Measurements from ENCODE around the gene CD86.
"Not testable (repeated sequence)": the region's sequence is repeated elsewhere in the genome, so short reads cannot be mapped to it uniquely, and the experiment has no call there.

Gene CD86

GRCh38 chr3:122030381-122031122, 24.6 kb upstream of the CD86 start:
- Histone ChIP-seq H3K4me3 (ENCODE audit: low read depth, low read length) (no peak overlapping the region), H3K4me1 (no peaks in the 10 kb centered on the region), H3K9ac (no peak overlapping the region), H3K4me2 (ENCODE audit: low read length) (no peak overlapping the region), H3K27ac (no peak overlapping the region), H3K27me3 (ENCODE audit: control insufficient read depth, insufficient read depth, low read length) (no peaks in the 10 kb centered on the region), H3K79me2 (no peaks in the 10 kb centered on the region), H3K36me3 (ENCODE audit: control insufficient read depth, insufficient read depth, low read length) (no peaks in the 10 kb centered on the region), H2AFZ (no peak overlapping the region), H3K9me3 (ENCODE audit: control insufficient read depth, low read length) (no peaks in the 10 kb centered on the region)
- TF ChIP-seq CTCF (IDR thresholded peaks at IDR 0.05): no peak

- Histone ChIP-seq H3K4me2 (ENCODE audit: low read length) (no peak overlapping the region), H3K9me3 (ENCODE audit: control insufficient read depth, low read length) (no peaks in the 10 kb centered on the region), H2AFZ (no peak overlapping the region), H3K36me3 (ENCODE audit: control insufficient read depth, insufficient read depth, low read length) (no peaks in the 10 kb centered on the region), H3K79me2 (no peaks in the 10 kb centered on the region), H3K27me3 (ENCODE audit: control insufficient read depth, insufficient read depth, low read length) (no peaks in the 10 kb centered on the region), H3K9ac (no peak overlapping the region), H3K27ac (no peak overlapping the region), H3K4me1 (no peaks in the 10 kb centered on the region), H3K4me3 (ENCODE audit: low read depth, low read length) (no peak overlapping the region)
- no peak for TF ChIP-seq CTCF (IDR thresholded peaks at IDR 0.05)
Observed at GRCh38 chr3:122031123-122031468, 24.1 kb upstream of the CD86 start.

GRCh38 chr3:122032531-122032930, 22.6 kb upstream of the CD86 start:
- no peak overlapping the region for H3K9ac ChIP-seq
- H3K36me3 ChIP-seq (ENCODE audit: control insufficient read depth, insufficient read depth, low read length): no peaks in the 10 kb centered on the region
- no peak overlapping the region for H2AFZ ChIP-seq
- H3K9me3 ChIP-seq (ENCODE audit: control insufficient read depth, low read length): no peaks in the 10 kb centered on the region
- H3K4me1 ChIP-seq: no peaks in the 10 kb centered on the region
- no peak overlapping the region for H3K4me3 ChIP-seq (ENCODE audit: low read depth, low read length)
- no peaks in the 10 kb centered on the region for H3K79me2 ChIP-seq
- no peak overlapping the region for H3K4me2 ChIP-seq (ENCODE audit: low read length)
- no peaks in the 10 kb centered on the region for H3K27me3 ChIP-seq (ENCODE audit: control insufficient read depth, insufficient read depth, low read length)
- no peak overlapping the region for H3K27ac ChIP-seq
- TF ChIP-seq CTCF (IDR thresholded peaks at IDR 0.05): no peak

GRCh38 chr3:122033023-122033422, 22.1 kb upstream of the CD86 start:
- Histone ChIP-seq H3K79me2 (no peaks in the 10 kb centered on the region), H3K9me3 (ENCODE audit: control insufficient read depth, low read length) (no peaks in the 10 kb centered on the region), H3K36me3 (ENCODE audit: control insufficient read depth, insufficient read depth, low read length) (no peaks in the 10 kb centered on the region), H2AFZ (no peak overlapping the region), H3K4me2 (ENCODE audit: low read length) (no peak overlapping the region), H3K27ac (no peak overlapping the region), H3K27me3 (ENCODE audit: control insufficient read depth, insufficient read depth, low read length) (no peaks in the 10 kb centered on the region), H3K4me3 (ENCODE audit: low read depth, low read length) (no peak overlapping the region), H3K9ac (no peak overlapping the region), H3K4me1 (no peaks in the 10 kb centered on the region)
- no peak for TF ChIP-seq CTCF (IDR thresholded peaks at IDR 0.05)

- not testable (repeated sequence) for H3K9me3 ChIP-seq (ENCODE audit: control insufficient read depth, low read length); H2AFZ ChIP-seq; H3K9ac ChIP-seq; H3K4me1 ChIP-seq; H3K27ac ChIP-seq; H3K4me3 ChIP-seq (ENCODE audit: low read depth, low read length); H3K27me3 ChIP-seq (ENCODE audit: control insufficient read depth, insufficient read depth, low read length); H3K4me2 ChIP-seq (ENCODE audit: low read length); H3K36me3 ChIP-seq (ENCODE audit: control insufficient read depth, insufficient read depth, low read length); H3K79me2 ChIP-seq
Observed at GRCh38 chr3:122047296-122047695, 7.9 kb upstream of the CD86 start.

- H3K4me3 ChIP-seq (ENCODE audit: low read depth, low read length); H3K79me2 ChIP-seq; H3K4me2 ChIP-seq (ENCODE audit: low read length); H3K4me1 ChIP-seq; H2AFZ ChIP-seq; H3K27me3 ChIP-seq (ENCODE audit: control insufficient read depth, insufficient read depth, low read length); H3K27ac ChIP-seq; H3K9ac ChIP-seq; H3K9me3 ChIP-seq (ENCODE audit: control insufficient read depth, low read length); H3K36me3 ChIP-seq (ENCODE audit: control insufficient read depth, insufficient read depth, low read length): not testable (repeated sequence)
Observed at GRCh38 chr3:122047773-122048172, 7.4 kb upstream of the CD86 start.

Measured in parathyroid adenoma (tissue), 2 donors.